Measurements from ENCODE around the gene ABLIM3. TPM values are rescaled to one million over a fixed set of nuclear protein-coding genes. Genes with fewer than 3 reads are reported as not detected.

The ABLIM3 gene
- total and polyA plus RNA-seq, 2 experiments from 2014 or later, result 0.19 to 2.2 TPM

DNA sequence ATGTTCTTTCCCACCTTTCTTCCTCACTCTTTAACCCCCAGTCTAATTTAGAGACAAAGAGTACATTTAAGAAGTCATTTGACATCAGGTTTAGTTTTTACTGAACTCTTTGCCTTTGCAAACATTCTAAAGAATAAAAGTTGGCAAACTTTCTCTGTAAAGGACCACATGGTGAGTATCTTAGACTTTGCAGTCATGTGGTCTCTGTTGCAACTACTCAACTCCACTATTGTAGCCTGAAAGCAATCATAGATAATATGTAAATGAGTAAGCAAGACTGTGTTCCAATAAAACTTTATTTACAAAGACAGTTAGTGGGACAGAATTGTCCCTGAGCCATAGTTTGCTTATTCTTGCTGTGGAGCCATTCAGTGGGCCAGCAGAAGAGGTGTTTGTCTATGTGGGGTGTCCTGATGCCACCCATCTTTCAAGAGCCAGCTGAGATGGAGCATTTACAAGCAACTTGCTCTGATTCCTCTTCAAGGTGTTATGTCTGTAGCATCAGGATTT, 25.4 kb downstream of the ABLIM3 start (continued):
- TF ChIP-seq, protein P1, sequence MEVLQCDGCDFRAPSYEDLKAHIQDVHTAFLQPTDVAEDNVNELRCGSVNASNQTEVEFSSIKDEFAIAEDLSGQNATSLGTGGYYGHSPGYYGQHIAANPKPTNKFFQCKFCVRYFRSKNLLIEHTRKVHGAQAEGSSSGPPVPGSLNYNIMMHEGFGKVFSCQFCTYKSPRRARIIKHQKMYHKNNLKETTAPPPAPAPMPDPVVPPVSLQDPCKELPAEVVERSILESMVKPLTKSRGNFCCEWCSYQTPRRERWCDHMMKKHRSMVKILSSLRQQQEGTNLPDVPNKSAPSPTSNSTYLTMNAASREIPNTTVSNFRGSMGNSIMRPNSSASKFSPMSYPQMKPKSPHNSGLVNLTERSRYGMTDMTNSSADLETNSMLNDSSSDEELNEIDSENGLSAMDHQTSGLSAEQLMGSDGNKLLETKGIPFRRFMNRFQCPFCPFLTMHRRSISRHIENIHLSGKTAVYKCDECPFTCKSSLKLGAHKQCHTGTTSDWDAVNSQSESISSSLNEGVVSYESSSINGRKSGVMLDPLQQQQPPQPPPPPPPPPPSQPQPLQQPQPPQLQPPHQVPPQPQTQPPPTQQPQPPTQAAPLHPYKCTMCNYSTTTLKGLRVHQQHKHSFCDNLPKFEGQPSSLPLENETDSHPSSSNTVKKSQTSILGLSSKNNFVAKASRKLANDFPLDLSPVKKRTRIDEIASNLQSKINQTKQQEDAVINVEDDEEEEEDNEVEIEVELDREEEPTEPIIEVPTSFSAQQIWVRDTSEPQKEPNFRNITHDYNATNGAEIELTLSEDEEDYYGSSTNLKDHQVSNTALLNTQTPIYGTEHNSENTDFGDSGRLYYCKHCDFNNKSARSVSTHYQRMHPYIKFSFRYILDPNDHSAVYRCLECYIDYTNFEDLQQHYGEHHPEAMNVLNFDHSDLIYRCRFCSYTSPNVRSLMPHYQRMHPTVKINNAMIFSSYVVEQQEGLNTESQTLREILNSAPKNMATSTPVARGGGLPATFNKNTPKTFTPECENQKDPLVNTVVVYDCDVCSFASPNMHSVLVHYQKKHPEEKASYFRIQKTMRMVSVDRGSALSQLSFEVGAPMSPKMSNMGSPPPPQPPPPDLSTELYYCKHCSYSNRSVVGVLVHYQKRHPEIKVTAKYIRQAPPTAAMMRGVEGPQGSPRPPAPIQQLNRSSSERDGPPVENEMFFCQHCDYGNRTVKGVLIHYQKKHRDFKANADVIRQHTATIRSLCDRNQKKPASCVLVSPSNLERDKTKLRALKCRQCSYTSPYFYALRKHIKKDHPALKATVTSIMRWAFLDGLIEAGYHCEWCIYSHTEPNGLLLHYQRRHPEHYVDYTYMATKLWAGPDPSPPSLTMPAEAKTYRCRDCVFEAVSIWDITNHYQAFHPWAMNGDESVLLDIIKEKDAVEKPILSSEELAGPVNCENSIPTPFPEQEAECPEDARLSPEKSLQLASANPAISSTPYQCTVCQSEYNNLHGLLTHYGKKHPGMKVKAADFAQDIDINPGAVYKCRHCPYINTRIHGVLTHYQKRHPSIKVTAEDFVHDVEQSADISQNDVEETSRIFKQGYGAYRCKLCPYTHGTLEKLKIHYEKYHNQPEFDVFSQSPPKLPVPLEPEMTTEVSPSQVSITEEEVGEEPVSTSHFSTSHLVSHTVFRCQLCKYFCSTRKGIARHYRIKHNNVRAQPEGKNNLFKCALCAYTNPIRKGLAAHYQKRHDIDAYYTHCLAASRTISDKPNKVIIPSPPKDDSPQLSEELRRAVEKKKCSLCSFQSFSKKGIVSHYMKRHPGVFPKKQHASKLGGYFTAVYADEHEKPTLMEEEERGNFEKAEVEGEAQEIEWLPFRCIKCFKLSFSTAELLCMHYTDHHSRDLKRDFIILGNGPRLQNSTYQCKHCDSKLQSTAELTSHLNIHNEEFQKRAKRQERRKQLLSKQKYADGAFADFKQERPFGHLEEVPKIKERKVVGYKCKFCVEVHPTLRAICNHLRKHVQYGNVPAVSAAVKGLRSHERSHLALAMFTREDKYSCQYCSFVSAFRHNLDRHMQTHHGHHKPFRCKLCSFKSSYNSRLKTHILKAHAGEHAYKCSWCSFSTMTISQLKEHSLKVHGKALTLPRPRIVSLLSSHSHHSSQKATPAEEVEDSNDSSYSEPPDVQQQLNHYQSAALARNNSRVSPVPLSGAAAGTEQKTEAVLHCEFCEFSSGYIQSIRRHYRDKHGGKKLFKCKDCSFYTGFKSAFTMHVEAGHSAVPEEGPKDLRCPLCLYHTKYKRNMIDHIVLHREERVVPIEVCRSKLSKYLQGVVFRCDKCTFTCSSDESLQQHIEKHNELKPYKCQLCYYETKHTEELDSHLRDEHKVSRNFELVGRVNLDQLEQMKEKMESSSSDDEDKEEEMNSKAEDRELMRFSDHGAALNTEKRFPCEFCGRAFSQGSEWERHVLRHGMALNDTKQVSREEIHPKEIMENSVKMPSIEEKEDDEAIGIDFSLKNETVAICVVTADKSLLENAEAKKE (CRISPR knock-in tag; IDR thresholded peaks at IDR 0.05), result no peak

DNA sequence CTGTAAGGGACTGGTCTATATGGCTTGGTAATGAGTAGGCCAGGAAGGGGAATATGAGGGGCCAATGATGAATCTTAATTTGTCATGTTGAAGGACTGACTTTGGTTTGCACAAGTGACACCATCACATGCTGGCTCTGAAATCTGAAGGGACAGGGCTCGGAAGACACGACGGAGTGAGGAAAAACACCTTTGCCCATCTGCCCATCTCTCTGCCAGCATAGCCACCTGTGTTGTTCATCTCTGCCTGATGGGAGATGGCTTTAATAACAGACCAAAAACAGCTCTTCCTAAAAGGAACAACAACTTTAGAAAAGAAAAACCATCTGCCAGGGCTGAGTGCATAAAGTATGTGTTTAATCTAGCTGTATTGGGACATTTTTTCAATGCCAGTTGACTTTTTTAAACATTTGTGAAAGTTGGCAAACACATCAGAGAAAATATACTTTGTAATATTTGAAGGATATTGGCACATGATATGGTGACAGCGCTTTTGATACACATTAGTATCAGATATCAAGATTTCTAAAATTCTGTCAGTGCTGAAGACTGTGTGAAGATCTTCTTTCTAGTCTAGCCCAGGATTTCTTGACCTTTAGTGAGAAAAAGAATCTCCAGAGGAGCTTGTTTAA, 27.1 kb downstream of the ABLIM3 start:
- Histone ChIP-seq H3K79me2 (replicated peaks; ENCODE audit: insufficient read depth) (no peaks in the 10 kb centered on the region), H4K20me1 (replicated peaks; ENCODE audit: insufficient read depth) (no peaks in the 10 kb centered on the region), H3F3A (replicated peaks; ENCODE audit: low read depth) (no peaks in the 10 kb centered on the region), H3K4me2 (no peak overlapping the region), H3K4me3 (no peak overlapping the region), H3K4me1 (ENCODE audit: insufficient read depth) (no peaks in the 10 kb centered on the region), H3K27me3 (ENCODE audit: insufficient read depth) (no peaks in the 10 kb centered on the region), H3K9me2 (ENCODE audit: insufficient read depth) (peaks cover 5% of the 10 kb centered on the region; the same call in 1 of the 2 replicates), H2AFZ (no peak overlapping the region), H3K27ac (ENCODE audit: low read depth) (no peak overlapping the region), H3K36me3 (ENCODE audit: insufficient read depth) (no peaks in the 10 kb centered on the region)
- Mint-ChIP-seq H3K27ac (no peak overlapping the region), H3K4me3 (no peak overlapping the region), H3K36me3 (ENCODE audit: low read depth) (no peaks in the 10 kb centered on the region), H3K4me1 (peaks cover 3% of the 10 kb centered on the region; the same call in 1 of the 3 replicates), H3K27me3 (ENCODE audit: insufficient read depth, low read depth, poor library complexity) (peaks cover 6% of the 10 kb centered on the region), H3K9me3 (no peaks in the 10 kb centered on the region)
- DNase-seq (ENCODE audit: low spot score), result no peak
- no peak for ATAC-seq
- TF ChIP-seq NANOG (IDR thresholded peaks at IDR 0.05; ENCODE audit: borderline replicate concordance) (no peak), CREB1 (CRISPR knock-in tag; IDR thresholded peaks at IDR 0.05; ENCODE audit: low read depth) (no peak), EZH2 (IDR thresholded peaks at IDR 0.05; ENCODE audit: low read depth, unreplicated experiment) (no peak), EZH2phosphoT487 (IDR thresholded peaks at IDR 0.05; ENCODE audit: unreplicated experiment) (no peak), ZNF331 (CRISPR knock-in tag; IDR thresholded peaks at IDR 0.05; ENCODE audit: low read depth) (no peak), ZNF114 (CRISPR knock-in tag; IDR thresholded peaks at IDR 0.05) (no peak)
- TF ChIP-seq, protein P2, sequence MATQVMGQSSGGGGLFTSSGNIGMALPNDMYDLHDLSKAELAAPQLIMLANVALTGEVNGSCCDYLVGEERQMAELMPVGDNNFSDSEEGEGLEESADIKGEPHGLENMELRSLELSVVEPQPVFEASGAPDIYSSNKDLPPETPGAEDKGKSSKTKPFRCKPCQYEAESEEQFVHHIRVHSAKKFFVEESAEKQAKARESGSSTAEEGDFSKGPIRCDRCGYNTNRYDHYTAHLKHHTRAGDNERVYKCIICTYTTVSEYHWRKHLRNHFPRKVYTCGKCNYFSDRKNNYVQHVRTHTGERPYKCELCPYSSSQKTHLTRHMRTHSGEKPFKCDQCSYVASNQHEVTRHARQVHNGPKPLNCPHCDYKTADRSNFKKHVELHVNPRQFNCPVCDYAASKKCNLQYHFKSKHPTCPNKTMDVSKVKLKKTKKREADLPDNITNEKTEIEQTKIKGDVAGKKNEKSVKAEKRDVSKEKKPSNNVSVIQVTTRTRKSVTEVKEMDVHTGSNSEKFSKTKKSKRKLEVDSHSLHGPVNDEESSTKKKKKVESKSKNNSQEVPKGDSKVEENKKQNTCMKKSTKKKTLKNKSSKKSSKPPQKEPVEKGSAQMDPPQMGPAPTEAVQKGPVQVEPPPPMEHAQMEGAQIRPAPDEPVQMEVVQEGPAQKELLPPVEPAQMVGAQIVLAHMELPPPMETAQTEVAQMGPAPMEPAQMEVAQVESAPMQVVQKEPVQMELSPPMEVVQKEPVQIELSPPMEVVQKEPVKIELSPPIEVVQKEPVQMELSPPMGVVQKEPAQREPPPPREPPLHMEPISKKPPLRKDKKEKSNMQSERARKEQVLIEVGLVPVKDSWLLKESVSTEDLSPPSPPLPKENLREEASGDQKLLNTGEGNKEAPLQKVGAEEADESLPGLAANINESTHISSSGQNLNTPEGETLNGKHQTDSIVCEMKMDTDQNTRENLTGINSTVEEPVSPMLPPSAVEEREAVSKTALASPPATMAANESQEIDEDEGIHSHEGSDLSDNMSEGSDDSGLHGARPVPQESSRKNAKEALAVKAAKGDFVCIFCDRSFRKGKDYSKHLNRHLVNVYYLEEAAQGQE (IDR thresholded peaks at IDR 0.05; ENCODE audit: unreplicated experiment), result no peak
- TF ChIP-seq, protein P3, sequence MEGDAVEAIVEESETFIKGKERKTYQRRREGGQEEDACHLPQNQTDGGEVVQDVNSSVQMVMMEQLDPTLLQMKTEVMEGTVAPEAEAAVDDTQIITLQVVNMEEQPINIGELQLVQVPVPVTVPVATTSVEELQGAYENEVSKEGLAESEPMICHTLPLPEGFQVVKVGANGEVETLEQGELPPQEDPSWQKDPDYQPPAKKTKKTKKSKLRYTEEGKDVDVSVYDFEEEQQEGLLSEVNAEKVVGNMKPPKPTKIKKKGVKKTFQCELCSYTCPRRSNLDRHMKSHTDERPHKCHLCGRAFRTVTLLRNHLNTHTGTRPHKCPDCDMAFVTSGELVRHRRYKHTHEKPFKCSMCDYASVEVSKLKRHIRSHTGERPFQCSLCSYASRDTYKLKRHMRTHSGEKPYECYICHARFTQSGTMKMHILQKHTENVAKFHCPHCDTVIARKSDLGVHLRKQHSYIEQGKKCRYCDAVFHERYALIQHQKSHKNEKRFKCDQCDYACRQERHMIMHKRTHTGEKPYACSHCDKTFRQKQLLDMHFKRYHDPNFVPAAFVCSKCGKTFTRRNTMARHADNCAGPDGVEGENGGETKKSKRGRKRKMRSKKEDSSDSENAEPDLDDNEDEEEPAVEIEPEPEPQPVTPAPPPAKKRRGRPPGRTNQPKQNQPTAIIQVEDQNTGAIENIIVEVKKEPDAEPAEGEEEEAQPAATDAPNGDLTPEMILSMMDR (conservative IDR thresholded peaks at IDR 0.05; ENCODE audit: low read depth in 2 of 2), result no peak
- TF ChIP-seq, protein P4, sequence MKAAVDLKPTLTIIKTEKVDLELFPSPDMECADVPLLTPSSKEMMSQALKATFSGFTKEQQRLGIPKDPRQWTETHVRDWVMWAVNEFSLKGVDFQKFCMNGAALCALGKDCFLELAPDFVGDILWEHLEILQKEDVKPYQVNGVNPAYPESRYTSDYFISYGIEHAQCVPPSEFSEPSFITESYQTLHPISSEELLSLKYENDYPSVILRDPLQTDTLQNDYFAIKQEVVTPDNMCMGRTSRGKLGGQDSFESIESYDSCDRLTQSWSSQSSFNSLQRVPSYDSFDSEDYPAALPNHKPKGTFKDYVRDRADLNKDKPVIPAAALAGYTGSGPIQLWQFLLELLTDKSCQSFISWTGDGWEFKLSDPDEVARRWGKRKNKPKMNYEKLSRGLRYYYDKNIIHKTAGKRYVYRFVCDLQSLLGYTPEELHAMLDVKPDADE (IDR thresholded peaks at IDR 0.05), result no peak

Measured in GM23338 (cell line).